GM19397 (cell line): ENCODE data around the gene C11orf86.
A peak's percentile ranks its signal among the peaks of the same experiment; 100 is the strongest.
"Not testable (repeated sequence)": the region's sequence is repeated elsewhere in the genome, so short reads cannot be mapped to it uniquely, and the experiment has no call there.

ENCODE experiments used
- ATAC-seq: cut with Tn5 transposase; IDR thresholded peaks from one replicate; pipeline ENCODE4 v1.9.1; 2021; ENCODE audit warnings: mild to moderate bottlenecking, moderate library complexity; ENCODE audit not compliant: unreplicated experiment

C11orf86 gene, protein sequence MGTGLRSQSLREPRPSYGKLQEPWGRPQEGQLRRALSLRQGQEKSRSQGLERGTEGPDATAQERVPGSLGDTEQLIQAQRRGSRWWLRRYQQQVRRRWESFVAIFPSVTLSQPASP

DNA sequence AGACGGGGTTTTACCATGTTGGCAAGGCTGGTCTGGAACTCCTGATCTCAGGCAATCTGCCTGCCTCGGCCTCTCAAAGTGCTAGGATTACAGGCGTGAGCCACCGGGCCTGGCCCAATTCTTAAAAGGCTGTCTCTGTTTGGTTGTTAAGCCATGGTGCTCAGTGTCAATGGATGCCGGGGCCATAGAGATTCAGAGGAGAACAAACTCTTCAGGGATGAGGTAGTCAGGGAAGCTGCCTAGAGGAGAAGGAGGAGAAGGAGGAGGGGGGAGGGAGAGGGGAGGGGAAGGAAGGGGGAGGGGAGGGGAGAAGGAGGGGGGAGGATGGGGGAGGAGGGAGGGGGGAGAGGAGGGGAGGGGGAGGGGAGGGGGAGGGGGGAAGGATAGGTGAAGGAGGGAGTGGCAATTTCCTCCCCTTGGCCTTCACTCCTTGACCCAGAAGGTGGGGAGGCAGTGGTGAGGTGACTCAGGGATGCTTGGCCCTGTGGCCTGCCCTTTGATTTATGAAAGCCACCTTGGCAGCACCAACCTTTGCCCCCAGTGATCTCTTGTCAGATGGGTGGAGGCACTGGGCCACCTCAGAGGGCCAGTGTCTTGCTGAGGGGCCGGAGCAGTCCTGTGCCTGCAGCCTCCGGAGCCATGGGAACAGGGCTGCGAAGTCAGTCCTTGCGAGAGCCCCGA is at the start of gene C11orf86:
Gene C11orf86 (plus strand): TSS at position 581 of the 681 bp plus-strand sequence. CDS start 59 bp downstream, at position 640.
- ATAC-seq, result no peak

DNA sequence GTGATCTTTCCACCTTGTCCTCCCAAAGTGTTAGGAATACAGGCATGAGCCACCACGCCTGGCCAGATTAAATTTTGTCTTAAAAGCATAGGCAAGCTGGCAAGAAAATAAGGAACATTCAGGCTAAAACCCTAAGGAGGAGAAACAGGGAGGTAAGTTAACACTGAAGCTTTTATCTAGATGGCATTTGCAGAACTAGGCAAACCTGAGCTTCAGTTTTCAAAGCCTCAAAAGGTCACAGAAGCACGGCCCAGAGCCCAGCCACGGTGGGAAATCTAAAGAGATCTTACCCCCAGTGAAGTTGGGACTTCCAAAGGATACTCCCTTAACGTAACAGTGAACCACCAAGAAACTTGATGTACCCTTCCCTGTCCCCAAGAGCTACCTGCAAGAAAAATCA is 45.4 kb upstream of the C11orf86 start:
- ATAC-seq, result no peak

DNA sequence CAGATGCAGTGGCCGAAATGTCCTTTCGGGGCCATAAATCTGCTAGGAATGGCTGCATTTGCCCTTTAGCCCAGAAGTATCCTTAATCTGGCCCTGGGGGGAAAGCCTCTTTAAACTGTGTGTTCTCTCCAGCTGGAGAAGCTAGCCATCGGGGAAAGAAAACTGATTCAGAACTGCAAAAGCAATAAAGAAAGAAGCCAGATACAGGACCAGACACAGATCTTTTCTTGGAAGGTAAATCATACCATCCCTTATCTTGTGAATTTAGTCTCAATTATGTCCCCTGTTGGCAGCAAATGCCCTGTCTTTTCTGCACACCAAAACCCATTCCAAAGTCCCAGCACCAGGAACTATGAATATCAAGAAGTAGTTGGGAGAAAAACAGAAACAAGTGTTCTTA is 42.6 kb upstream of the C11orf86 start:
- ATAC-seq, result no peak

DNA sequence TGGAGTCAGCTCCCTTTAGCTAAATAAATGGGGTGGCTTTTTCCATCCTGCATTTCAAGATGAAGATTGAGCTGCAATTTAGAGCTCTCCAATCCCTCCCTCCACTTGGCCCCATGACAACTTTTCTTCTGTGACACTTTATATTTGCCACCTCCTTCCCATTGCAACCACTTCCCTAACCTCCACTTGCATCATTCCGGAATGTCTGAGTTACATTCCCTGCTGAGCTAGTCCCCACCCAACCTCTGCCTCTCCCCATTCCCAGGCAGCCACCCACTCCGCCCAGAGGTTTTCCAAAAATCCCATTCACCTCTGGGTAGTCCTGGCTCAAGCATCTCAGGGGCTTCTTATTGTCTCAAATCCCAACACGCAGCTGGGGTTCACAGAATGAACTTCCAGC is 41.6 kb upstream of the C11orf86 start:
- ATAC-seq, result no peak

DNA sequence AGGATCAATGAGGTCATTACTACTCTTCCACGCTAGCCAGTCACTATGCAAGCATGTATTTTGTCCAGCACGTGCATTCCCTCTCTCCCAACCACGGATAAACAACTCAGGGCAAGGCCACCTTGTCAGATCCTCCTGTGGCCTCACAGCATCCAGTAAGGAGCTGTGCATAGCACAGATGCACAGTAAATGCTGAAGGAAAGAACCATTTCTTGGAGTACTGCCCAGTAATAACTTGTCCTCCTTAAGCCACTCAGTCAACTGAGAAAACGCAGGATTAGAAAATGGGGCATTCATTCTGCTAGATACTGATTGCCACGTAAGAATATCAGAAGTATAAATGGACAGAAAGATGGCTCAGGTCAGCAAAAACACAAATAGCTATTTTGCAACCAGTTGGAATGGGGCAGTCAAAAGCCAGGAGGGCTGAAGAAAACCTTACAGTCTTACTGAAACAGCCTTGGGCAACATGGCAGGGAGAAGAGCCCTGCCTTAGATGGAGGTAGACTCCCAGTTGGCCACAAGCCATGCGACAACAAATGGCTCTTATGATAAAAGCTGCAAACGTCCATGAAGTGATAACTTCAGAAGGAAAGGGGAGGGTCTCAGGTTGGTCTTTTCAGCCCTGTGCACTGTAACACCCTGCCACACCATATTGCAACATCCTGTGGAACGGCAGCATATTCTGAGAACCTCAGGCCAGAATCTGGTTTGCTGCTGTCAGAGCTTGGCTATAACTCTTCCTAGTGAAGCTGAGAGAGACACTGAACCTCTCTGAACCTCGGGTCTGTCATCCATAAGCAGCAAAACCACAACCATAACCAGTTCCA is 39.9 kb upstream of the C11orf86 start:
- no peak for ATAC-seq

DNA sequence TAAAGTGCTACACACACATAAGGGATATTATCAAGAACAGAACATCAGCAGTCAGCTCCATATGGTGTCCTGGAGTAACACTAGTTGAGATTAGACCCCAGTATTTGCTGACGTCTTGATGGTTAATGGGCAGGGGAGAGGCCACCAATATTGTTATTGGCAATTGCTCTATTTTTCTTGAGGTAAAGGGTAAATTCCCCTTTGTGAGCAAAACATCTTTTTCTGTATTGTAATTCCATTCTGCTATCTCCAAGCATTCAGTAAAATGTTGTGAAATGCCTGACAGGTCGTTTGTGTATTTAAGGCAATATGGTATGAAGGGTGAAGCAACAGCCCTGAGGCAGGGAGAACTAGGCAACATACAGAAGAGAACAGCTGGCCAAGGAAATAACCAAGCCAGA is 38.8 kb upstream of the C11orf86 start:
- no peak for ATAC-seq

DNA sequence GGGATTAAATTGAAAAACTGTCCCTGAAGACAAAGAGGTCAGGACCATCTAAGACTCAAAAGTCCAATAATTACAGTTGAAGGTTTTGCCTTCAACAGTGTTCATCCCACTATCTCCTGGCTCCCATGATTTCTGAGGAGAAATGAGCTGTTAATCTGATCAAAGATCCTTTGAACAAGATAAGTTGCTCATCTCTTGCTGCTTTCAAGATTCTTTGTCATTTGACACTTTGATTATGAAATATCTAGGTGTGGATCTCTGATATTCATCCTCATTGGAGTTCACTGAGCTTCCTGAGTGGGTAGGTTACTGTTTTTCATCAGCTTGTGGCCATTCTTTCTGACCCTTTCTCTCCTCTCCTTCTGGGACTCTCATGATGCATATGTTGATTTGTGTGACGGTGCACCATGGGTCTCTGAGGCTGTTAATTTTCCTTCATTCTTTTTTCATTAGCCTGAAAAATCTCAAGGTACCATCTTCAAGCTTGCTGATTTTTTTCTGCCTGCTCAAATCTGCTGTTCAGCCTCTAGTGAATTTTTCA is 37.8 kb upstream of the C11orf86 start:
- ATAC-seq, result no peak

DNA sequence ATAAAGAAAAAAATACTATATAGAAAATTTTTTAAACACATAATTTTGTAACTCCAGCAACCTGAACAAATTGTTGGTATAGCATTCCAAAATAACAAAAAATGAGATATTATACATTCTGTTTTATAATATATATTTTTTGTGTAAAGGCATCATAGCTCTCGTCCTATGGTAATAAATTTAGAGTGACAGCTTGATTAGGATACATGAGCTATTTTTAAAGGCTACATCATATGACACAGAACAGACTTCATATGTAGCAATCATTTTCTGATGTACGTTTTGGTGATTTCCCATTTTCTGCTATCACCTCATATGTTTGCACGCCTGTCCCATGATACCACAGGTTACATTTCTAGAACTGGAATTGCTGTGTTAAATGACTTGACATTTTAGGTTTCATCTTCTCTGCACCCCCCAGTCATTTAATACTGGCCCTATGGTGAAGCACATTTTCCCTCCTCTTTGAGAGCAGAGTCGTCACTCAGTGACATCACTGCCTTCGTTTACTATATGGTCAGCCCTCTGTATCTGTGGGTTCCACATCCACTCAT is 36.4 kb upstream of the C11orf86 start:
- ATAC-seq, result no peak

DNA sequence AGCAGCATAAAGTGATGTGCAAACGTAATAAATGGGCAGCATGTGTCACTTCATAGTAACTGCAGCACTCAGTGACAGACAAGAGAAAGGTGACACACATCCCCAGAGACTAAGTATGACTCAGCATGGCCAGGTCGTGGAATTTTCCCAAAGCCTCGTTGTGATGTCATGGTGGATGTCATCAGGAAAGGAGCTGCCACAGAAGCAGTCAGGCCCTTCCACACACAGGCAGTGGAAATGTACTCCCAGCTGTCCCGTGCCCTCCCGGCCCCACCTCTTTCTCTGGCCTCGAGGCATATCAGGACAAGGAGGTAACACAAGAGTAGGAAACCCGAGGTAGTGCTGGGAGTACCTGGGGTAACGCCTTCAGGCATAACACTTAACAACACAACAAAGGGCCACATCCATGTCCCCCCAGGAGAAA is 25.0 kb upstream of the C11orf86 start:
- no peak for ATAC-seq

DNA sequence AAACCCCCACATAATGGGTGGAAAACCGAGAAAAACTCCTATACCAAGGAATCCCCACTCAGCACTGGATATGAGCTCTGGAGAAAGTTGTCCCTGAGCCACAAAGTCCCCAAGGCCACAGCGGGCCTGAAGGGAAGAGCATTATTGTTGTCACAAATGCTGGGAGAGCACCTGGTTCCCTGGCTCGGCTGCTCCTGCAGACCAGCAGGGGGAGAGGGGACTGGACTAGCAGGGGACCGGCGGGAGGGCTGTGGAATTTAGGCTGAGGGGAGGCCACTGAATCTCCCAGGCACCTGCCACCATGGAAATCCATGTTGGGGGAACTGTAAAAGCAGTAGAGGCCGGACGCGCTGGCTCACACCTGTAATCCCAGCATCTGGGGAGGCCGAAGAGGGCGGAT is 24.0 kb upstream of the C11orf86 start:
- ATAC-seq, result no peak

DNA sequence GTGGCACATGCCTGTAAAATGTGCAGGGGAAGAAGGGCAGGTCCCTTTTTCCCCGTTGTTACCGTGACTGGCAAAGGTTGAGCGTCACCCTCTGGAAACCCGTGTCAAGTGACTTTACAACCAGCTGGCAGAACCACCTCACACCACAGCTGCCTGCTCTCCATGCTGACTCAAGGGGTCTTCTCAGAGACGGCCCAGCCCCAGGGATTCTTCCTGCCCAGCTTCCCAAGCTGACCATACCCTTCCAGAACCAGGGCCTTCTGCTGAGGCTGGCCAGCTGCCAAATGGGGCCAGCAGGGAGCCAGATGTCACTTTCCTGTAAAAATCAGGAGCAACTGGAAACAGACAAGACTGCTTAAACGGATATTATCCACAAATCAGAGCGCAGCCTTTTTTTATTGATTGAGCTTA is 23.2 kb upstream of the C11orf86 start:
- no peak for ATAC-seq

DNA sequence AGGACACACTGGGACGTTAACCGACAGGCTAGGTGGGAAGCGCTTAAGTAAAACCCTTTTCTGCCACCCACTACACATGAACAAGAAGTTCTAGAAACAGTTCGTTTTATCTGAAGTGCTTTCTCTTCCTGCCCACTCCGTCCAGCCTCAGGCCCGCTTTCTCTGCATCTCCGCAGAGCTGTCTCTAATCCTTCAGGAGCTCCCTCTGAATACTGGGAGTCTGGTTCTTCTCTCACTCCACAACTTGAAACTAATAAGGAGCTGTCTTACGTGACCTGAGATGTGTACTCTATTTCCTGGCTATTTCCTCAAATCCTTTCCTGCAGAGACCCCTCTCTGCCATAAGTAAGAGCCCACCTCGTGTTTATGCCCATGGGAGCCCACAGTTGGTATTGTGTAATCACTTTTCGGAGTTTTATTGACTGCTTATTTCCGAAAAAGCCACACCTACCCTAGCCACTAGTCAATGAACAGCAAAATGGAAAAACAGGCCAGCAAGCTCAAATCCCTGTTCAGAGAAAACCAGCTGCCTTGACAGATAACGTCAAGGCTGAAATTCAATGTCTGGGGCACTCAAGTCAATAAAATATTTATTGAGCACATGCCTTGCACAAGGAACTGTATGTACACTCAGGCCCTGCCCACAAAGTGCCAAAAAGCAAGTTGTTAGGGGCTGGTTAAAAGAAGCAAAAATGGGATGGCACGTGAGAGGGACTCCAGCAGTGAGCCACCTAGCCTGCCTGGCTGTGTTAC is 21.8 kb upstream of the C11orf86 start:
- no peak for ATAC-seq

DNA sequence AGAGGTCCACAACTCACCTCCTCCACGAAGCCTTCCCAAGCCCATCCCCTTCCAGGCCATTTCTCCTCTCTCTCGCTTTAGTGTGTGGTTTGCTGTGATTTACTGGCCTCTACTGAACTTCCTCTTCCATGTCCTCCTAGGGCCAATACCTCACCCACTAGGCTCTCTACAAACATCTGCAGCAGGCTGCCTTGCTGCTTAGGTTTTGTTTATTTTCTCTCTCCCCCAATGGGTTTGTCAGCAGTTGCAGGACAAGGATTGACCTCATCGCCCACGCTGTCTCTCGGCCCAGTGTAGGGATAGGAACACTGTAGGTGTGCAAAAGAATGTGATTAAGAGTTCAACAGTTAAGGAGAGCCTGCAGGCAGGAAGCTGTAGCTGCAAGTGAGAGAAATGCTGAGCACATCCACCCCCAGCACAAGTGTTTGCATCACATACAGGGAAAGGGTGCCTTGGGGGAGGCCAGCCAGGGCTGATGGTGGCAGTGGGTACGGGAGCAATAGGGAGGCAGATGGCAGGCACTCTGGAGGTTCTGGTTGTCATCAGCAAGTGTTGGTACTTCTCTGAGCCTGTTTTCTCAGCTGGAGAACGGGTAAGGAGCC is 18.3 kb upstream of the C11orf86 start:
- ATAC-seq, result no peak

DNA sequence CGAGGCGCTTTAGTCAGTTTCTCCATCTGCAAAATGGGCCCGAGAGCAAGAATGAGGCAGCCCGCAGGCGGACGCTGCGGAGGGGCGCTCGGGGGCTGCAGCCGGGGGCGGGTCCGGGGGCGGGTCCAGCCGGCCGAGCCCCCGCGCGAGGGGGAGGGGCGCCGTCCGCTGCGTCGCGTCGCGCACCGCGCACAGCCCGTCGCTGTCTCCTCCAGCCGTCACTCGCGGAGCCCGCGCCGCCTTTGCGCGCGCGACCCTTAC is 17.2 kb upstream of the C11orf86 start:
- ATAC-seq, result no peak

DNA sequence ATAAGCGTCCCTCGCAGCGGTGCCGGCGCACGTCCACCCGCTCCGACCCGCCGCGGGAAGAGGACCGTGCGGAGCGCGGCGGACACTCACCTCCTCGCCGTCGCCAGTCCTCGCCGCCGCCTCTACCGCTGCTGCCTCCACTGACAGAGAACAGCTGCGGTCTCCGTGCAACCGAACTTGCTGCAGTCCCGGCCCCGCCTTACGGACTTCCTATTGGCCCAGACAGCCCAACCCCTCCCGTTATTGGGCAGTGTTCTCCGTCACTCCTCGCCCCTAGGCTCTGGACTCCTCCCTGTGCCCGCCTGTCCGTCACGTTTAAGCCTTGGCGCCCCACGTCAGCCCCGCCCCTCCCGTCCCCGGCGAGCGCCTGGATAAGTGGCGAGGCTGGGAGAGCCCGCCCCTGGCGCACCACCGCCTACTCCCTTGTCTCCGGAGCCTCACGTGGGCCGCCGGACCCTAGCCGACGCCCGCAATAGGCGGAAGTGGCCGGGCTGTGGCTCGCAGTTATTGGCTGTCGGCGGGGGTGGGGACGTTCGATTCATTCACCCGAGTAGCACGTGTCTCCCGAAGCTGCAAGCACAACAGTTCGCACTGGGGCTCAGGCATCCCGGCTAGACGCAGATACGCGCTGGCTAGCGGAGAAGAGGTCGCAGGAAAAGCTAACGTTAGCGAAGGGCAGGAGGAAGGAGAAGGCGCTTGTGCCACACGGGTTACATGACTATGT is 16.7 kb upstream of the C11orf86 start, which contains the start of gene PC:
Gene PC (minus strand): TSS at position 152 of the 724 bp plus-strand sequence. CDS start 86,224 bp downstream, outside the sequence.
- peak; percentile 93 for ATAC-seq

DNA sequence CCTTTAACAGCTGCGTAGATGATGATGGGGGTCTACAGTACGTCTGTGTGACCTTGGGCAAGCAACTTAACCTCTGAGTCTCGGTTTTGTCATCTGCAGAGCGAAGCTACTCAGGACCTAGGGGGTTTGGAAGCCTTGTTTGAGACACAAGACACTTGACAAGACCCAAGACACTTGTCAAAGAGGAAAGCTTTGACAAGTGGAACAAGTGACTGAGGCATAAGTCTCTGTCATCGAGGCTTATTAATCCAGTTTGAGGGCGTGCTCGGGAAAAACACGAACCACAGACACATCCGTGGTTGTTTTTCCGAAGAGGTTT is 16.2 kb upstream of the C11orf86 start:
- ATAC-seq, result no peak

DNA sequence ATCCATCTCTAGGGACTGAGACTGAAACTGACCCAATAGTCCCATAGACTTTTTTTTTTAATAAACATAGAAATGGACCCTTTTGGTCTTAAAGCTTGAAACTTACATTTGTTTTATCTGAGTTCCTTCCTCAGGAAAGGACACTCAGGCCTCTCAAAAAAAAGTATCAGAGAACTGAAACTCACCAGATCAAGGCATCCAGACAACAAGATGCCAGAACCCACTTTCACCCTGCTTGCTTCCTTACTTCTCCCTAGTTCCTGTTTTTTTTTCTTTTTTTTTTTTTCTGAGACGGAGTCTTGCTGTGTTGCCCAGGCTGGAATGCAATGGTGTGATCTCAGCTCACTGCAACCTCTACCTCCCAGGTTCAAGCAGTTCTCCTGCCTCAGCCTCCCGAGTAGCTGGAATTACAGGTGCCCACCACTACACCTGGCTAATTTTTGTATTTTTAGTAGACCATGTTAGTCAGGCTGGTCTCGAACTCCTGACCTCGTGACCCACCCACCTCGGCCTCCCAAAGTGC is 13.4 kb upstream of the C11orf86 start:
- not testable (repeated sequence) for ATAC-seq

DNA sequence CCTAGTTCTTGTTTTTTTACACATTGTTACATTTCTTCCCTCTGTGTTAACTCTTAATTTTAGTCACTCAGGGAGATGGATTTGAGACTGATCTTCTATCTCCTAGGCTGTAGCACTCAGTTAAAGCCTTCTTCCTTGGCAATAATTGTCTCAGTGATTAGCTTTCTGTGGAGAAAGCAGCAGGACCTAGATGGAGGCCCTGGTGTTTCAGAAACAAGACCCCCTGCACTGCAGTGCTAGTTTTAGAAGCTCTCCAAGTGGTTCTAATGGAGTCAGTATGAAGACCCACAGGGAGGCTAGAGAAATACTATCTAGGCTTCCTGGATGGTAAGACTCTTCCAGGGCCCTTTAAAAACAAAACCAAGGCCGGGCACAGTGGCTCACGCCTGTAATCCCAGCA is 12.9 kb upstream of the C11orf86 start:
- ATAC-seq, result no peak

DNA sequence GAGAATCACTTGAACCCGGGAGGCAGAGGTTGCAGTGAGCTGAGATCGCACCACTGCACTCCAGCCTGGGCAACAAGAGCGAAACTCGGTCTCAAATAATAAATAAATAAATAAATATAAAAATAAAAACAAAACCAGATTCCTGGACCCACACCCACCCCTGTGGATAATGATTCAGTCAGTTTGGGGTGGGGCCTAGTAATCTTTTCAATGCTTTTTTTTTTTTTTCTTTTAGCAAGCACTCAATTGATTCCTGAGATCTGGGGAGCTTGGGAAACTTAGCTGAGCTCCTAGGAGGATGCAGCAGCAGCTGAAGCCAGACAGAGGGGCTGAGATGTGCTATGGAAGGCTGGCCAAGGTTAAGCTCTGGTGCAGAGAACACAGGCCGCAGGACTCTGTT is 12.3 kb upstream of the C11orf86 start:
- ATAC-seq, result no peak

DNA sequence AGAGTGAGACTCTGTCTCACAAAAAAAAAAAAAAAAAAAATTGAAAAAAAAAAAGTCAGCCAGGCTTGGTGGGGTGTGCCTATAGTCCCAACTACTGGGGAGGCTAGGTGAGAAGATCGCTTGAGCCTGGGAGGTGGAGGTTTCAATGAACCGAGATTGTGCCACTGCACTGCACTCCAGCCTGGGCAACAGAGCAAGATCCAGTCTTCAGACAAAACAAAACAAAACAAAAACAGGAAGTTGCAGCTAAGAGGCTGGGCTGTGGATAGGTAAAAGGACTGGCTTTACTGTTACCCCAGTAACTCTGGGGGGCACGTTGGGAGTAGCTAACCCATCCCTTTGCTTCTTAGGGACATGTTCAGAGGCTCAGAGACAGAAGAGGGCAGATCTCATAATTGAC is 10.6 kb upstream of the C11orf86 start:
- ATAC-seq, result no peak
